Measurements from ENCODE around the gene AGXT. TPM values are rescaled to one million over a fixed set of nuclear protein-coding genes. Genes with fewer than 3 reads are reported as not detected.

Gene AGXT
- total RNA-seq, 2 experiments from 2014 or later = not detected

DNA sequence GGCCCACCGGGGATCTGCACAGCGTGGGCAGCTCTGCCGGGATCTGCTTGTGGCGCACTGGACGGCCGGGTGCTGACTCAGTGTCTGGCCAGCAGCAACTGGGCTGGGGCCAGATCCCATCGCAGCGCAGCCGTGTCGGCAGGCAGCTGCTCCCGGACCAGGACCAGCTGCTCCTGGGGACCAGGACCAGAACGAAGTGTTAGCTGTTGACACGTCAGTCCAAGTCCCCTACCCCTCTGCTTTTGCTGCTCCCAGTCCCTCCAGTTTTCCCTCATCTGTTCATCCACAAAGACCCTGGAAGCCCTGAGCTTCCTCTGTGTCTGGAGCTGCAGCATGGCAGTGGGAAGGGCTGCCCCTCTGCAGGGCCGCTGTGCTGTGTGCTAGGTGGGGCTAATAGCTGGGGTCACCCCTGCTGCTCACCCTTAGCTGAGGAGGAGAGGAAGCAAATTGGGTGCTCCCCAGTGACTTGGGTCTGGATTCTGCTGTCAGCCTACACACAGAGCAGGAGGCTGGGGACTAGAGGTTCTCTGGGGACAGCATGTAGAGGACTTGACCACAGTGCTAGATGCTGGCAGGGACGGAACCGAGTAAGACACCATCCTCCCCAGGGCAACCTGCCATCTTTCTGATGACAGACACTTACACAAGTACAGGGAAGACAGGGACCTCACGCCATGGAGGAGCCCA lies 31.7 kb upstream of the AGXT start:
- intact Hi-C loops (cut with micrococcal nuclease; ENCODE audit: unreplicated experiment) = no loop called here
- H3K9me3 ChIP-seq (ENCODE audit: low read length) = no peaks in the 10 kb centered on the region
- CTCF ChIA-PET (ENCODE audit: unreplicated experiment) = no interaction called here
- H3K4me1 ChIP-seq (ENCODE audit: insufficient read depth, low read length, poor library complexity, severe bottlenecking) = peaks cover under 1% of the 10 kb centered on the region
- no peaks in the 10 kb centered on the region for H4K20me1 ChIP-seq (ENCODE audit: insufficient read depth, low read length)
- no peak overlapping the region for H2AFZ ChIP-seq (ENCODE audit: low read length)
- TF ChIP-seq, protein P1, sequence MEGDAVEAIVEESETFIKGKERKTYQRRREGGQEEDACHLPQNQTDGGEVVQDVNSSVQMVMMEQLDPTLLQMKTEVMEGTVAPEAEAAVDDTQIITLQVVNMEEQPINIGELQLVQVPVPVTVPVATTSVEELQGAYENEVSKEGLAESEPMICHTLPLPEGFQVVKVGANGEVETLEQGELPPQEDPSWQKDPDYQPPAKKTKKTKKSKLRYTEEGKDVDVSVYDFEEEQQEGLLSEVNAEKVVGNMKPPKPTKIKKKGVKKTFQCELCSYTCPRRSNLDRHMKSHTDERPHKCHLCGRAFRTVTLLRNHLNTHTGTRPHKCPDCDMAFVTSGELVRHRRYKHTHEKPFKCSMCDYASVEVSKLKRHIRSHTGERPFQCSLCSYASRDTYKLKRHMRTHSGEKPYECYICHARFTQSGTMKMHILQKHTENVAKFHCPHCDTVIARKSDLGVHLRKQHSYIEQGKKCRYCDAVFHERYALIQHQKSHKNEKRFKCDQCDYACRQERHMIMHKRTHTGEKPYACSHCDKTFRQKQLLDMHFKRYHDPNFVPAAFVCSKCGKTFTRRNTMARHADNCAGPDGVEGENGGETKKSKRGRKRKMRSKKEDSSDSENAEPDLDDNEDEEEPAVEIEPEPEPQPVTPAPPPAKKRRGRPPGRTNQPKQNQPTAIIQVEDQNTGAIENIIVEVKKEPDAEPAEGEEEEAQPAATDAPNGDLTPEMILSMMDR (conservative IDR thresholded peaks at IDR 0.05; ENCODE audit: low read length) = no peak
- no peak for TF ChIP-seq EZH2phosphoT487 (IDR thresholded peaks at IDR 0.05; ENCODE audit: borderline replicate concordance, low read depth, low read length)
- H3K36me3 ChIP-seq (ENCODE audit: insufficient read depth, low read length) = no peaks in the 10 kb centered on the region
- H3K4me2 ChIP-seq (ENCODE audit: low read length) = no peak overlapping the region
- no peak overlapping the region for H3K27ac ChIP-seq (ENCODE audit: low read depth, low read length, poor library complexity, severe bottlenecking)
- POLR2A ChIA-PET = no interaction called here
- DNase-seq (ENCODE audit: low spot score) = no peak
- no peak overlapping the region for H3K4me3 ChIP-seq (ENCODE audit: low read depth, low read length, poor library complexity, severe bottlenecking)
- no peaks in the 10 kb centered on the region for H3K9me2 ChIP-seq (ENCODE audit: insufficient read depth, low read length)
- no peaks in the 10 kb centered on the region for H3K79me2 ChIP-seq (ENCODE audit: insufficient read depth, low read depth, low read length)
- BruUV-seq (replicated peaks) = no TSS peak

GRCh38 chr2:240837621-240838020 lies 31.0 kb upstream of the AGXT start:
- Histone ChIP-seq H4K20me1 (ENCODE audit: insufficient read depth, low read length) (no peaks in the 10 kb centered on the region), H3K36me3 (ENCODE audit: insufficient read depth, low read length) (no peaks in the 10 kb centered on the region), H2AFZ (ENCODE audit: low read length) (no peak overlapping the region), H3K4me3 (ENCODE audit: low read depth, low read length, poor library complexity, severe bottlenecking) (no peak overlapping the region), H3K79me2 (ENCODE audit: insufficient read depth, low read depth, low read length) (no peaks in the 10 kb centered on the region), H3K27ac (ENCODE audit: low read depth, low read length, poor library complexity, severe bottlenecking) (no peak overlapping the region), H3K9me2 (ENCODE audit: insufficient read depth, low read length) (no peaks in the 10 kb centered on the region), H3K4me1 (ENCODE audit: insufficient read depth, low read length, poor library complexity, severe bottlenecking) (no peaks in the 10 kb centered on the region), H3K4me2 (ENCODE audit: low read length) (no peak overlapping the region), H3K9me3 (ENCODE audit: low read length) (no peaks in the 10 kb centered on the region)
- BruUV-seq (replicated peaks) = no TSS peak
- TF ChIP-seq EZH2phosphoT487 (IDR thresholded peaks at IDR 0.05; ENCODE audit: borderline replicate concordance, low read depth, low read length) = no peak
- TF ChIP-seq, protein P1 (conservative IDR thresholded peaks at IDR 0.05; ENCODE audit: low read length) = no peak
- no peak for DNase-seq (ENCODE audit: low spot score)
- ChIA-PET POLR2A (no interaction called here), CTCF (ENCODE audit: unreplicated experiment) (no interaction called here)
- intact Hi-C loops (cut with micrococcal nuclease; ENCODE audit: unreplicated experiment) = no loop called here
